NCI-H2196 treated with DMSO at 0.1 percent for 48 hours (cell line): ENCODE data around the gene VPS13D.

ENCODE experiments used
- DNase-seq: peaks from one replicate; lab custom pipeline; 2025; ENCODE audit not compliant: unreplicated experiment; lab: John Stamatoyannopoulos, UW

VPS13D gene

GRCh38 chr1:12547586-12548225 lies 317.9 kb downstream of the VPS13D start:
- DNase-seq = no peak

- no peak for DNase-seq
These were observed 318.6 kb downstream of the VPS13D start for GRCh38 chr1:12548279-12548972.

- DNase-seq = no peak
These were observed 319.2 kb downstream of the VPS13D start for GRCh38 chr1:12548973-12549459.

- DNase-seq = peak; percentile 85
These were observed 319.9 kb downstream of the VPS13D start for GRCh38 chr1:12549460-12550349.

- DNase-seq = no peak
These were observed 321.8 kb downstream of the VPS13D start for GRCh38 chr1:12551584-12551983.

- DNase-seq = no peak
These were observed 322.5 kb downstream of the VPS13D start for GRCh38 chr1:12552111-12552888.

GRCh38 chr1:12552951-12553921 lies 323.4 kb downstream of the VPS13D start:
- DNase-seq = no peak

GRCh38 chr1:12553963-12554362 lies 324.1 kb downstream of the VPS13D start:
- no peak for DNase-seq

- no peak for DNase-seq
These were observed 324.9 kb downstream of the VPS13D start for GRCh38 chr1:12554521-12555305.

- no peak for DNase-seq
These were observed 325.9 kb downstream of the VPS13D start for GRCh38 chr1:12555411-12556367.

- DNase-seq = peak; percentile 8
These were observed 326.6 kb downstream of the VPS13D start for GRCh38 chr1:12556368-12556930.

GRCh38 chr1:12556957-12557935 lies 327.4 kb downstream of the VPS13D start:
- DNase-seq = no peak

GRCh38 chr1:12561121-12561520 lies 331.3 kb downstream of the VPS13D start:
- no peak for DNase-seq
